Bronchial epithelial cell (primary cell): ENCODE results near the gene FSTL4. TPM values are rescaled to one million over a fixed set of nuclear protein-coding genes. Genes with fewer than 3 reads are reported as not detected.
A peak's percentile ranks its signal among the peaks of the same experiment; 100 is the strongest.
"Not testable (repeated sequence)": the region's sequence is repeated elsewhere in the genome, so short reads cannot be mapped to it uniquely, and the experiment has no call there.

Experiments used
- DNase-seq: peaks from one replicate; pipeline ENCODE4 v3.0.0-alpha.2; 2010; ENCODE audit warnings: low read depth
- FAIRE-seq: peaks from 2 replicates; lab custom pipeline; 2011; peaks lifted over from hg19 to GRCh38; lab: Jason Lieb, UNC
- H3K27me3 ChIP-seq: 2 replicates; pipeline ENCODE4 v1.5.1; 2011; ENCODE audit warnings: low read length; ENCODE audit not compliant: control insufficient read depth, insufficient read depth
- H3K36me3 ChIP-seq: 2 replicates; pipeline ENCODE4 v1.5.1; 2011; ENCODE audit warnings: low read length; ENCODE audit not compliant: control insufficient read depth, insufficient read depth
- H3K4me3 ChIP-seq: 2 replicates; pipeline ENCODE4 v1.5.1; 2011; ENCODE audit warnings: mild to moderate bottlenecking, low read depth, low read length, control low read depth
- CTCF ChIP-seq: IDR thresholded peaks from 2 replicates; pipeline ENCODE4 v1.5.1; 2011; ENCODE audit warnings: mild to moderate bottlenecking, moderate library complexity, low read length, control low read depth, inconsistent platforms; ENCODE audit not compliant: insufficient read depth, severe bottlenecking
- total RNA-seq: library from RNA; depleted of rRNA; stranded (reverse); fragments of >200 nt; gene quantifications from 2 replicates; pipeline ENCODE4 v1.2.1, GENCODE V29; 2014

The FSTL4 gene
- total RNA-seq, 1 donor from 2014 or later, result not detected

- FAIRE-seq, result no peak
- no peak for TF ChIP-seq CTCF
- H3K4me3 ChIP-seq, result no peak overlapping the region
- DNase-seq, result peak; percentile 24
- no peaks in the 10 kb centered on the region for H3K27me3 ChIP-seq
- no peaks in the 10 kb centered on the region for H3K36me3 ChIP-seq
Observed at GRCh38 chr5:133179405-133179804, 432.9 kb downstream of the FSTL4 start.

- H3K27me3 ChIP-seq, H3K4me3 ChIP-seq, H3K36me3 ChIP-seq, FAIRE-seq: not testable (repeated sequence)
- DNase-seq, result peak; percentile 8
Observed at GRCh38 chr5:133170756-133171387, 441.5 kb downstream of the FSTL4 start.

GRCh38 chr5:133164759-133165158 is 447.6 kb downstream of the FSTL4 start:
- DNase-seq (no peak), FAIRE-seq (no peak)
- H3K4me3 ChIP-seq, result no peak overlapping the region
- no peaks in the 10 kb centered on the region for H3K36me3 ChIP-seq
- no peak for TF ChIP-seq CTCF
- H3K27me3 ChIP-seq, result no peaks in the 10 kb centered on the region

- FAIRE-seq, result no peak
- no peaks in the 10 kb centered on the region for H3K36me3 ChIP-seq
- no peaks in the 10 kb centered on the region for H3K27me3 ChIP-seq
- H3K4me3 ChIP-seq, result no peak overlapping the region
- DNase-seq, result no peak
- no peak for TF ChIP-seq CTCF
Observed at GRCh38 chr5:133163839-133164238, 448.5 kb downstream of the FSTL4 start.

- H3K4me3 ChIP-seq, result no peak overlapping the region
- H3K27me3 ChIP-seq, result no peaks in the 10 kb centered on the region
- no peak for DNase-seq
- no peak for FAIRE-seq
- TF ChIP-seq CTCF, result no peak
- H3K36me3 ChIP-seq, result no peaks in the 10 kb centered on the region
Observed at GRCh38 chr5:133159543-133159942, 452.8 kb downstream of the FSTL4 start.

GRCh38 chr5:133155326-133155969 is 456.9 kb downstream of the FSTL4 start:
- FAIRE-seq (no peak), DNase-seq (no peak)
- no peak for TF ChIP-seq CTCF
- no peak overlapping the region for H3K4me3 ChIP-seq
- H3K36me3 ChIP-seq, result no peaks in the 10 kb centered on the region
- no peaks in the 10 kb centered on the region for H3K27me3 ChIP-seq
